A673 (cell line): ENCODE results near the gene SNX27.

Experiments
- EZH2 ChIP-seq: fragments of 200-600 bp; sonication (generic); IDR thresholded peaks from 2 replicates; pipeline ENCODE4 v1.6.1; 2017; ENCODE audit warnings: borderline replicate concordance, low read depth, mild to moderate bottlenecking, mixed read lengths, antibody characterized with exemption, low read length; ENCODE audit not compliant: poor library complexity, severe bottlenecking
- TF ChIP-seq, protein P1 (sequence below): fragments of 300-800, 200-600 bp; sonication (generic); conservative IDR thresholded peaks from 2 replicates; pipeline ENCODE4 v1.5.1; 2017; ENCODE audit warnings: low read depth, mild to moderate bottlenecking, antibody characterized with exemption, low read length, moderate library complexity, mixed read lengths

- TF ChIP-seq, protein P1, sequence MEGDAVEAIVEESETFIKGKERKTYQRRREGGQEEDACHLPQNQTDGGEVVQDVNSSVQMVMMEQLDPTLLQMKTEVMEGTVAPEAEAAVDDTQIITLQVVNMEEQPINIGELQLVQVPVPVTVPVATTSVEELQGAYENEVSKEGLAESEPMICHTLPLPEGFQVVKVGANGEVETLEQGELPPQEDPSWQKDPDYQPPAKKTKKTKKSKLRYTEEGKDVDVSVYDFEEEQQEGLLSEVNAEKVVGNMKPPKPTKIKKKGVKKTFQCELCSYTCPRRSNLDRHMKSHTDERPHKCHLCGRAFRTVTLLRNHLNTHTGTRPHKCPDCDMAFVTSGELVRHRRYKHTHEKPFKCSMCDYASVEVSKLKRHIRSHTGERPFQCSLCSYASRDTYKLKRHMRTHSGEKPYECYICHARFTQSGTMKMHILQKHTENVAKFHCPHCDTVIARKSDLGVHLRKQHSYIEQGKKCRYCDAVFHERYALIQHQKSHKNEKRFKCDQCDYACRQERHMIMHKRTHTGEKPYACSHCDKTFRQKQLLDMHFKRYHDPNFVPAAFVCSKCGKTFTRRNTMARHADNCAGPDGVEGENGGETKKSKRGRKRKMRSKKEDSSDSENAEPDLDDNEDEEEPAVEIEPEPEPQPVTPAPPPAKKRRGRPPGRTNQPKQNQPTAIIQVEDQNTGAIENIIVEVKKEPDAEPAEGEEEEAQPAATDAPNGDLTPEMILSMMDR, result no peak
- no peak for TF ChIP-seq EZH2
These were observed 46.2 kb upstream of the SNX27 start for GRCh38 chr1:151565502-151566189.
